Nephron progenitor cell (in vitro differentiated cells): ENCODE results near the gene PP2D1.
"Not testable (repeated sequence)": the region's sequence is repeated elsewhere in the genome, so short reads cannot be mapped to it uniquely, and the experiment has no call there.

Source experiments
- DNase-seq: peaks from one replicate; pipeline ENCODE4 v3.0.0; 2021
- H3K27ac Mint-ChIP-seq: 2 replicates; pipeline ENCODE4 v1.8.0; 2021; ENCODE audit warnings: mild to moderate bottlenecking, moderate library complexity, mixed read lengths
- H3K27me3 Mint-ChIP-seq: 2 replicates; pipeline ENCODE4 v1.8.0; 2021; ENCODE audit warnings: mild to moderate bottlenecking, low read depth, mixed read lengths; ENCODE audit not compliant: poor library complexity
- H3K36me3 Mint-ChIP-seq: 2 replicates; pipeline ENCODE4 v1.8.0; 2021; ENCODE audit warnings: low read depth, mixed read lengths
- H3K4me1 Mint-ChIP-seq: 2 replicates; pipeline ENCODE4 v1.8.0; 2021; ENCODE audit warnings: mixed read lengths
- H3K4me3 Mint-ChIP-seq: 2 replicates; pipeline ENCODE4 v1.8.0; 2021; ENCODE audit warnings: mild to moderate bottlenecking, moderate library complexity, mixed read lengths
- H3K9me3 Mint-ChIP-seq: 2 replicates; pipeline ENCODE4 v1.8.0; 2021; ENCODE audit warnings: mild to moderate bottlenecking, moderate library complexity, mixed read lengths
- CTCF ChIP-seq: fragments of 200-600 bp; sonication (generic); IDR thresholded peaks from 2 replicates; pipeline ENCODE4 v1.5.0; 2021; ENCODE audit warnings: antibody characterized with exemption

Gene PP2D1

GRCh38 chr3:20047976-20048883 is 36.2 kb upstream of the PP2D1 start:
- H3K36me3 Mint-ChIP-seq = no peaks in the 10 kb centered on the region
- peaks cover 51% of the 10 kb centered on the region for H3K4me1 Mint-ChIP-seq
- H3K4me3 Mint-ChIP-seq = no peak overlapping the region
- H3K9me3 Mint-ChIP-seq = no peaks in the 10 kb centered on the region
- DNase-seq = no peak
- TF ChIP-seq CTCF = no peak
- H3K27me3 Mint-ChIP-seq = no peaks in the 10 kb centered on the region
- peak overlapping the region; percentile 84 for H3K27ac Mint-ChIP-seq

GRCh38 chr3:20047341-20047779 is 35.3 kb upstream of the PP2D1 start:
- DNase-seq = no peak
- Mint-ChIP-seq H3K9me3 (no peaks in the 10 kb centered on the region), H3K27ac (peak overlapping the region; percentile 43), H3K36me3 (no peaks in the 10 kb centered on the region), H3K4me1 (peaks cover 58% of the 10 kb centered on the region), H3K27me3 (no peaks in the 10 kb centered on the region), H3K4me3 (no peak overlapping the region)
- no peak for TF ChIP-seq CTCF

GRCh38 chr3:20046556-20046955 is 34.5 kb upstream of the PP2D1 start:
- Mint-ChIP-seq H3K27ac (no peak overlapping the region), H3K27me3 (no peaks in the 10 kb centered on the region), H3K9me3 (no peaks in the 10 kb centered on the region), H3K36me3 (no peaks in the 10 kb centered on the region), H3K4me1 (peaks cover 66% of the 10 kb centered on the region), H3K4me3 (no peak overlapping the region)
- DNase-seq = no peak
- TF ChIP-seq CTCF = no peak

- not testable (repeated sequence) for H3K27me3 Mint-ChIP-seq, H3K4me3 Mint-ChIP-seq, H3K36me3 Mint-ChIP-seq, DNase-seq, H3K27ac Mint-ChIP-seq, H3K9me3 Mint-ChIP-seq
- peaks cover 67% of the 10 kb centered on the region for H3K4me1 Mint-ChIP-seq
Observed at GRCh38 chr3:20045141-20045540, 33.1 kb upstream of the PP2D1 start.

GRCh38 chr3:20043825-20044224 is 31.8 kb upstream of the PP2D1 start:
- H3K4me3 Mint-ChIP-seq = no peak overlapping the region

GRCh38 chr3:20043396-20043795 is 31.3 kb upstream of the PP2D1 start:
- H3K4me3 Mint-ChIP-seq = no peak overlapping the region

More at GRCh38 chr3:20043825-20044224, 31.8 kb upstream of the PP2D1 start:
- no peak for DNase-seq
- H3K27me3 Mint-ChIP-seq = no peaks in the 10 kb centered on the region
- peaks cover 60% of the 10 kb centered on the region for H3K4me1 Mint-ChIP-seq
- no peaks in the 10 kb centered on the region for H3K36me3 Mint-ChIP-seq
- no peak for TF ChIP-seq CTCF
- no peaks in the 10 kb centered on the region for H3K9me3 Mint-ChIP-seq
- no peak overlapping the region for H3K27ac Mint-ChIP-seq

More at GRCh38 chr3:20043396-20043795, 31.3 kb upstream of the PP2D1 start:
- Mint-ChIP-seq H3K9me3 (no peaks in the 10 kb centered on the region), H3K27ac (no peak overlapping the region), H3K36me3 (no peaks in the 10 kb centered on the region), H3K4me1 (peaks cover 60% of the 10 kb centered on the region), H3K27me3 (no peaks in the 10 kb centered on the region)
- no peak for DNase-seq
- no peak for TF ChIP-seq CTCF
